H9 (cell line): ENCODE results near the gene DMXL2. TPM values are rescaled to one million over a fixed set of nuclear protein-coding genes. Genes with fewer than 3 reads are reported as not detected.

Experiments
- DNase-seq: peaks from one replicate; pipeline ENCODE4 v3.0.0-alpha.2; 2017
- H2AFZ ChIP-seq: one replicate; pipeline ENCODE4 v1.6.1; 2013; ENCODE audit warnings: mild to moderate bottlenecking, low read length, control low read depth, moderate library complexity
- H2AK5ac ChIP-seq: 2 replicates; pipeline ENCODE4 v1.6.1; 2013; ENCODE audit warnings: low read length, control low read depth, mixed read lengths; ENCODE audit not compliant: insufficient read length
- H2BK120ac ChIP-seq: one replicate; pipeline ENCODE4 v1.6.1; 2013; ENCODE audit warnings: low read depth, mild to moderate bottlenecking, low read length, control low read depth, inconsistent platforms; ENCODE audit not compliant: poor library complexity, severe bottlenecking
- H2BK12ac ChIP-seq: 2 replicates; pipeline ENCODE4 v1.6.1; 2013; ENCODE audit warnings: low read length, control low read depth, mixed read lengths, low read depth; ENCODE audit not compliant: insufficient read length
- H2BK15ac ChIP-seq: 2 replicates; pipeline ENCODE4 v1.6.1; 2013; ENCODE audit warnings: low read depth, low read length, control low read depth
- H2BK20ac ChIP-seq: one replicate; pipeline ENCODE4 v1.6.1; 2013; ENCODE audit warnings: low read depth, mild to moderate bottlenecking, low read length, control low read depth, inconsistent platforms; ENCODE audit not compliant: poor library complexity, severe bottlenecking
- H2BK5ac ChIP-seq: 2 replicates; pipeline ENCODE4 v1.6.1; 2013; ENCODE audit warnings: low read length, control low read depth, mixed read lengths; ENCODE audit not compliant: insufficient read length
- H3K14ac ChIP-seq: 2 replicates; pipeline ENCODE4 v1.6.1; 2013; ENCODE audit warnings: low read length, control low read depth; ENCODE audit not compliant: insufficient read depth
- H3K18ac ChIP-seq: 2 replicates; pipeline ENCODE4 v1.6.1; 2013; ENCODE audit warnings: low read depth, mild to moderate bottlenecking, mixed read lengths, low read length, control low read depth; ENCODE audit not compliant: insufficient read length
- H3K23ac ChIP-seq: 2 replicates; pipeline ENCODE4 v1.6.1; 2013; ENCODE audit warnings: low read length, control low read depth, mixed read lengths, low read depth; ENCODE audit not compliant: insufficient read length
- H3K23me2 ChIP-seq: 2 replicates; pipeline ENCODE4 v1.6.1; 2013; ENCODE audit warnings: low read depth, mild to moderate bottlenecking, mixed read lengths, low read length, control low read depth; ENCODE audit not compliant: insufficient read length, poor library complexity, severe bottlenecking
- H3K27ac ChIP-seq: 2 replicates; pipeline ENCODE4 v1.5.1; 2013; ENCODE audit warnings: low read length, control low read depth, mixed read lengths, low read depth; ENCODE audit not compliant: insufficient read length
- H3K27me3 ChIP-seq: 2 replicates; pipeline ENCODE4 v1.6.1; 2013; ENCODE audit warnings: low read length, control low read depth, inconsistent platforms; ENCODE audit not compliant: insufficient read depth
- H3K4ac ChIP-seq: 2 replicates; pipeline ENCODE4 v1.6.1; 2013; ENCODE audit warnings: low read depth, mild to moderate bottlenecking, control low read depth, inconsistent platforms, low read length, moderate library complexity
- H3K4me1 ChIP-seq: 2 replicates; pipeline ENCODE4 v1.6.1; 2013; ENCODE audit warnings: low read length, control low read depth, inconsistent platforms; ENCODE audit not compliant: insufficient read depth
- H3K4me2 ChIP-seq: 2 replicates; pipeline ENCODE4 v1.6.1; 2013; ENCODE audit warnings: low read length, control low read depth, mixed read lengths; ENCODE audit not compliant: insufficient read length, insufficient read depth
- H3K56ac ChIP-seq: 2 replicates; pipeline ENCODE4 v1.6.1; 2013; ENCODE audit warnings: low read depth, mild to moderate bottlenecking, mixed read lengths, low read length, control low read depth; ENCODE audit not compliant: insufficient read length
- H3K79me1 ChIP-seq: 2 replicates; pipeline ENCODE4 v1.6.1; 2013; ENCODE audit warnings: low read depth, mild to moderate bottlenecking, moderate library complexity, low read length, control low read depth, inconsistent platforms; ENCODE audit not compliant: insufficient read depth, poor library complexity, severe bottlenecking
- H3K79me2 ChIP-seq: 2 replicates; pipeline ENCODE4 v1.6.1; 2013; ENCODE audit warnings: low read length, control low read depth, inconsistent platforms; ENCODE audit not compliant: insufficient read depth
- H3K9ac ChIP-seq: 2 replicates; pipeline ENCODE4 v1.6.1; 2013; ENCODE audit warnings: low read length, control low read depth, mixed read lengths; ENCODE audit not compliant: insufficient read length; ENCODE audit errors: extremely low read depth
- H3K9me3 ChIP-seq: one replicate; pipeline ENCODE4 v1.6.1; 2013; ENCODE audit warnings: low read depth, low read length, inconsistent platforms; ENCODE audit not compliant: control insufficient read depth
- H3T11ph ChIP-seq: one replicate; pipeline ENCODE4 v1.6.1; 2013; ENCODE audit warnings: mild to moderate bottlenecking, low read length, control low read depth, inconsistent platforms
- H4K20me1 ChIP-seq: one replicate; pipeline ENCODE4 v1.6.1; 2013; ENCODE audit not compliant: control insufficient read depth, insufficient read length, insufficient read depth
- H4K5ac ChIP-seq: 2 replicates; pipeline ENCODE4 v1.6.1; 2013; ENCODE audit warnings: low read depth, mild to moderate bottlenecking, mixed read lengths, low read length, control low read depth; ENCODE audit not compliant: insufficient read length
- H4K8ac ChIP-seq: replicated peaks from 2 replicates; pipeline ENCODE4 v1.6.1; 2013; ENCODE audit warnings: low read length, control low read depth, mixed read lengths, low read depth; ENCODE audit not compliant: insufficient read length
- H4K91ac ChIP-seq: 2 replicates; pipeline ENCODE4 v1.6.1; 2013; ENCODE audit warnings: low read depth, mild to moderate bottlenecking, moderate library complexity, mixed read lengths, low read length, control low read depth; ENCODE audit not compliant: insufficient read length
- H3K27ac Mint-ChIP-seq, 3 experiments: 2 replicates in 2 of 3; 3 replicates in 1 of 3; pipeline ENCODE4 v1.8.0; 2020 to 2021; ENCODE audit warnings: mixed read lengths in 3 of 3, mild to moderate bottlenecking in 1 of 3, moderate library complexity in 1 of 3
- H3K27me3 Mint-ChIP-seq: 2 replicates; pipeline ENCODE4 v1.8.0; 2021; ENCODE audit warnings: low read depth, mild to moderate bottlenecking, moderate library complexity, mixed read lengths
- H3K36me3 Mint-ChIP-seq, 3 experiments: 2 replicates in 2 of 3; 3 replicates in 1 of 3; pipeline ENCODE4 v1.8.0; 2020 to 2021; ENCODE audit warnings: low read depth in 3 of 3, mixed read lengths in 3 of 3; ENCODE audit not compliant: insufficient read depth in 1 of 3
- H3K4me1 Mint-ChIP-seq, 2 experiments: 2 replicates each; pipeline ENCODE4 v1.8.0; 2020; ENCODE audit warnings: mixed read lengths in 2 of 2
- H3K4me3 Mint-ChIP-seq, 2 experiments: 2 replicates in 1 of 2; 3 replicates in 1 of 2; pipeline ENCODE4 v1.8.0; 2020 to 2021; ENCODE audit warnings: mild to moderate bottlenecking in 2 of 2, mixed read lengths in 2 of 2, moderate library complexity in 1 of 2
- H3K9me3 Mint-ChIP-seq, 2 experiments: 2 replicates in 1 of 2; 3 replicates in 1 of 2; pipeline ENCODE4 v1.8.0; 2020; ENCODE audit warnings: mild to moderate bottlenecking in 2 of 2, mixed read lengths in 2 of 2, moderate library complexity in 1 of 2
- WGBS: extraction: QIAGEN DNeasy Blood & Tissue Kit; methylation state at CpG from one replicate; pipeline ENCODE4 v1.1.7; 2013; ENCODE audit warnings: missing lambda C conversion rate, low lambda C conversion rate, mixed read lengths; ENCODE audit not compliant: insufficient read length; ENCODE audit errors: extremely low coverage; 5-methylcytosine and 5-hydroxymethylcytosine counted together
- total RNA-seq: library from RNA; stranded (reverse); gene quantifications from 2 replicates; pipeline ENCODE4 v1.2.1, GENCODE V29; 2021
- TF ChIP-seq, protein P1 (sequence below): fragments of 200-600 bp; sonication (generic); conservative IDR thresholded peaks from 3 replicates; pipeline ENCODE4 v1.8.0; 2021; ENCODE audit warnings: antibody characterized with exemption, mild to moderate bottlenecking

Gene DMXL2
- total RNA-seq, 1 experiment from 2014 or later, result 13.9 TPM

DNA sequence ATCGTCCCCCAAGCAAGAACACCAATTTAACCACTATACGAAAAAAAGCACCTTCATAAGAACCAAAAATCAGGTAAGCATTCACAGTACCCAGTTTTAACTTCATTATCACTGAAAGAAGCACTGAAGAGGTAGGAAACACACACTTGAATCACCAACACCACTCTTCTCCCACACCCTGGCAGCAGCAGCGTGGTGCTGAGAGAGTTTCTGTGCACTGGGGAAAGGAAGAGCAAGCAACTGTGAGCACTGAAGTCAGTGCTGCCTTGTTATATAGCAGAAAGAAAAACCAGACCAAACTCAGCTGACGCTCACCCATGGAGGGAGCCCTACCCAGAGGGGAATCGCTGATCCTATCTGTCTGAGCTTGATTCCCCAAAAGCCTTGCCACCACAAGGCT, 98.2 kb downstream of the DMXL2 start:
- no peak overlapping the region for H2BK5ac ChIP-seq
- no peaks in the 10 kb centered on the region for H3K79me2 ChIP-seq
- no peak overlapping the region for H3T11ph ChIP-seq
- Mint-ChIP-seq H3K36me3 (peaks cover 3 to 11% (median 6%) of the 10 kb centered on the region in 3 experiments; a peak in 5 of 7 replicates), H3K9me3 (peaks cover 5 to 7% of the 10 kb centered on the region in 2 experiments; a peak in 3 of 5 replicates), H3K27ac (peak overlapping the region in 1 of 3 experiments; percentile 1; a peak in 1 of 7 replicates), H3K27me3 (no peaks in the 10 kb centered on the region), H3K4me3 (no peak overlapping the region), H3K4me1 (no peaks in the 10 kb centered on the region)
- TF ChIP-seq, protein P1, sequence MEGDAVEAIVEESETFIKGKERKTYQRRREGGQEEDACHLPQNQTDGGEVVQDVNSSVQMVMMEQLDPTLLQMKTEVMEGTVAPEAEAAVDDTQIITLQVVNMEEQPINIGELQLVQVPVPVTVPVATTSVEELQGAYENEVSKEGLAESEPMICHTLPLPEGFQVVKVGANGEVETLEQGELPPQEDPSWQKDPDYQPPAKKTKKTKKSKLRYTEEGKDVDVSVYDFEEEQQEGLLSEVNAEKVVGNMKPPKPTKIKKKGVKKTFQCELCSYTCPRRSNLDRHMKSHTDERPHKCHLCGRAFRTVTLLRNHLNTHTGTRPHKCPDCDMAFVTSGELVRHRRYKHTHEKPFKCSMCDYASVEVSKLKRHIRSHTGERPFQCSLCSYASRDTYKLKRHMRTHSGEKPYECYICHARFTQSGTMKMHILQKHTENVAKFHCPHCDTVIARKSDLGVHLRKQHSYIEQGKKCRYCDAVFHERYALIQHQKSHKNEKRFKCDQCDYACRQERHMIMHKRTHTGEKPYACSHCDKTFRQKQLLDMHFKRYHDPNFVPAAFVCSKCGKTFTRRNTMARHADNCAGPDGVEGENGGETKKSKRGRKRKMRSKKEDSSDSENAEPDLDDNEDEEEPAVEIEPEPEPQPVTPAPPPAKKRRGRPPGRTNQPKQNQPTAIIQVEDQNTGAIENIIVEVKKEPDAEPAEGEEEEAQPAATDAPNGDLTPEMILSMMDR, result no peak
- no peak overlapping the region for H4K5ac ChIP-seq
- no peak overlapping the region for H3K4me2 ChIP-seq
- no peaks in the 10 kb centered on the region for H3K4me1 ChIP-seq
- no peak overlapping the region for H4K91ac ChIP-seq
- no peaks in the 10 kb centered on the region for H3K9me3 ChIP-seq
- no peak overlapping the region for H3K56ac ChIP-seq
- H2BK20ac ChIP-seq, result no peak overlapping the region
- H3K4ac ChIP-seq, result no peak overlapping the region
- no CpG with 5 or more reads among the region's 5 CpGs for WGBS
- DNase-seq, result no peak
- no peak overlapping the region for H2BK120ac ChIP-seq
- H3K23me2 ChIP-seq, result no peaks in the 10 kb centered on the region
- H3K14ac ChIP-seq, result no peak overlapping the region
- H3K79me1 ChIP-seq, result no peaks in the 10 kb centered on the region
- H3K27ac ChIP-seq, result no peak overlapping the region
- no peaks in the 10 kb centered on the region for H4K20me1 ChIP-seq
- H3K27me3 ChIP-seq, result no peaks in the 10 kb centered on the region
- H3K23ac ChIP-seq, result no peak overlapping the region
- no peak overlapping the region for H3K9ac ChIP-seq
- no peak overlapping the region for H2BK12ac ChIP-seq
- no peak overlapping the region for H3K18ac ChIP-seq
- no peak overlapping the region for H2AFZ ChIP-seq
- no peak overlapping the region for H2BK15ac ChIP-seq
- no peak overlapping the region for H4K8ac ChIP-seq
- H2AK5ac ChIP-seq, result no peak overlapping the region
